Suprapubic skin (tissue), 4 donors: ENCODE data around the gene SYNPO. TPM values are rescaled to one million over a fixed set of nuclear protein-coding genes. Genes with fewer than 3 reads are reported as not detected.

ENCODE experiments used
- DNase-seq, 2 donors: peaks; one replicate each; pipeline ENCODE4 v3.0.0-alpha.2; 2019; ENCODE audit warnings: low spot score in 2 of 2
- H3K27ac ChIP-seq: fragments of 200-600 bp; sonication (generic); one replicate; pipeline ENCODE4 v1.5.1; 2019
- H3K27me3 ChIP-seq: fragments of 200-600 bp; sonication (generic); one replicate; pipeline ENCODE4 v1.5.1; 2019
- H3K36me3 ChIP-seq: fragments of 200-600 bp; sonication (generic); one replicate; pipeline ENCODE4 v1.5.1; 2019
- H3K4me1 ChIP-seq: fragments of 200-600 bp; sonication (generic); one replicate; pipeline ENCODE4 v1.5.1; 2019
- H3K4me3 ChIP-seq: fragments of 200-600 bp; sonication (generic); one replicate; pipeline ENCODE4 v1.5.1; 2019; ENCODE audit warnings: mild to moderate bottlenecking
- H3K9me3 ChIP-seq: fragments of 200-600 bp; sonication (generic); one replicate; pipeline ENCODE4 v1.5.1; 2019
- CTCF ChIP-seq, 2 donors: fragments of 200-600 bp in 1 of 2; fragments of 450-650 bp in 1 of 2; sonication (generic) in 1 of 2; IDR thresholded peaks; one replicate each; pipeline ENCODE4 v1.5.1; 2016 to 2019; ENCODE audit warnings: antibody characterized with exemption in 2 of 2, mild to moderate bottlenecking in 1 of 2, moderate library complexity in 1 of 2
- EP300 ChIP-seq: sonication (generic); formaldehyde crosslinking; IDR thresholded peaks from one replicate; pipeline ENCODE4 v1.6.1; 2017; ENCODE audit warnings: antibody characterized with exemption
- POLR2A ChIP-seq, 2 donors: fragments of 450-650 bp; IDR thresholded peaks; one replicate each; pipeline ENCODE4 v1.6.1; 2017; ENCODE audit warnings: antibody characterized with exemption in 2 of 2, mild to moderate bottlenecking in 2 of 2, moderate library complexity in 2 of 2
- POLR2AphosphoS5 ChIP-seq, 3 donors: sonication (generic); formaldehyde crosslinking; IDR thresholded peaks; one replicate each; pipeline ENCODE4 v1.6.1; 2017; ENCODE audit warnings: antibody characterized with exemption in 3 of 3
- WGBS: methylation state at CpG from one replicate; pipeline ENCODE4 v1.1.5; 2018; 5-methylcytosine and 5-hydroxymethylcytosine counted together
- total RNA-seq, 4 donors: library from RNA; depleted of rRNA; stranded (reverse); fragments of >200 nt; gene quantifications; one replicate each; pipeline ENCODE4 v1.1.0, GENCODE V29; 2016

The SYNPO gene
- total RNA-seq, 4 donors from 2014 or later: 3.3 to 8.5 (median 5.6) TPM

- Histone ChIP-seq H3K9me3 (no peaks in the 10 kb centered on the region), H3K27ac (peak within 1 kb of the TSS; percentile 95), H3K4me3 (peak within 1 kb of the TSS; percentile 99), H3K4me1 (peaks cover 20% of the 10 kb centered on the region), H3K36me3 (peaks cover 27% of the 10 kb centered on the region), H3K27me3 (no peaks in the 10 kb centered on the region)
- DNase-seq: peak; percentile 95 to 97
- TF ChIP-seq EP300 (no peak), CTCF (IDR thresholded peaks at IDR 0.05) (peak; percentile 31 to 67), POLR2A (IDR thresholded peaks at IDR 0.05) (peak in 1 of 2 donors; percentile 60), POLR2AphosphoS5 (IDR thresholded peaks at IDR 0.05) (peak in 2 of 3 donors; percentile 6 to 75)
- WGBS: under 1% methylated on average over 51 of the region's 59 CpGs
These were observed 60.3 kb downstream of the SYNPO start, which contains the start of gene RBM22 for GRCh38 chr5:150700594-150701377. RBM22 (minus strand) TSS chr5:150701062; CDS start chr5:150700985, 77 bp downstream.

GRCh38 chr5:150703762-150704161 lies 63.3 kb downstream of the SYNPO start:
- DNase-seq: no peak
- no peaks in the 10 kb centered on the region for H3K9me3 ChIP-seq
- peaks cover 20% of the 10 kb centered on the region for H3K4me1 ChIP-seq
- H3K27me3 ChIP-seq: no peaks in the 10 kb centered on the region
- H3K36me3 ChIP-seq: peaks cover 9% of the 10 kb centered on the region
- WGBS: 82% methylated on average over 3 of the region's 3 CpGs
- H3K4me3 ChIP-seq: no peak overlapping the region
- no peak for TF ChIP-seq CTCF (IDR thresholded peaks at IDR 0.05)
- TF ChIP-seq POLR2A (IDR thresholded peaks at IDR 0.05): no peak
- no peak for TF ChIP-seq EP300
- TF ChIP-seq POLR2AphosphoS5 (IDR thresholded peaks at IDR 0.05): no peak
- no peak overlapping the region for H3K27ac ChIP-seq

GRCh38 chr5:150706776-150707390 lies 66.4 kb downstream of the SYNPO start:
- Histone ChIP-seq H3K9me3 (no peaks in the 10 kb centered on the region), H3K27me3 (no peaks in the 10 kb centered on the region), H3K4me1 (no peaks in the 10 kb centered on the region), H3K36me3 (peaks cover 41% of the 10 kb centered on the region), H3K27ac (no peak overlapping the region), H3K4me3 (no peak overlapping the region)
- DNase-seq: no peak
- no peak for TF ChIP-seq POLR2AphosphoS5 (IDR thresholded peaks at IDR 0.05)
- no peak for TF ChIP-seq CTCF (IDR thresholded peaks at IDR 0.05)
- no peak for TF ChIP-seq EP300
- no peak for TF ChIP-seq POLR2A (IDR thresholded peaks at IDR 0.05)
- 43% methylated on average over 4 of the region's 4 CpGs for WGBS

Other genes starting within 250 kb of the SYNPO start
- gene CD74, start 227.8 kb upstream of the SYNPO start, total RNA-seq: 1,000 to 10,000 TPM in 1 of 4 donors, 100 to 1,000 TPM in 3; 433 to 1,002 (median 776) TPM
- 1,000 to 10,000 TPM; 1,684 to 3,537 (median 3,314) TPM for gene RPS14, start 190.9 kb upstream of the SYNPO start, total RNA-seq
- 100 to 1,000 TPM in 3 of 4 donors, 10 to 100 TPM in 1; 94.6 to 157 (median 134) TPM for gene NDST1, start 132.5 kb upstream of the SYNPO start, total RNA-seq
- gene MYOZ3, start 20.6 kb downstream of the SYNPO start, total RNA-seq: under 1 TPM in 1 of 4 donors, not detected in 3; 0.30 TPM
- gene RBM22, start 60.4 kb downstream of the SYNPO start, total RNA-seq: 10 to 100 TPM; 30.1 to 63.9 (median 43.8) TPM
- gene DCTN4, start 118.4 kb downstream of the SYNPO start, total RNA-seq: 10 to 100 TPM; 64.8 to 91.6 (median 76.3) TPM
- 10 to 100 TPM in 3 of 4 donors, 1 to 10 TPM in 1; 7.1 to 18.7 (median 14.1) TPM for gene SMIM3, start 138.1 kb downstream of the SYNPO start, total RNA-seq
- gene IRGM, start 205.9 kb downstream of the SYNPO start, total RNA-seq: not detected